Karpas-422 (cell line): Measurements from ENCODE around the gene TPD52L2. TPM values are rescaled to one million over a fixed set of nuclear protein-coding genes. Genes with fewer than 3 reads are reported as not detected.
"Not testable (repeated sequence)": the region's sequence is repeated elsewhere in the genome, so short reads cannot be mapped to it uniquely, and the experiment has no call there.

Source experiments
- DNase-seq: peaks from one replicate; pipeline ENCODE4 v3.0.0-alpha.2; 2015
- H2AFZ ChIP-seq: fragments of 200-600 bp; sonication (generic); 2 replicates; pipeline ENCODE4 v1.6.1; 2014; ENCODE audit warnings: antibody characterized with exemption, low read length, mixed read lengths
- H3K27ac ChIP-seq: fragments of 200-600 bp; sonication (generic); 2 replicates; pipeline ENCODE4 v1.5.1; 2014; ENCODE audit warnings: mild to moderate bottlenecking, low read length, moderate library complexity
- H3K27me3 ChIP-seq: fragments of 200-600 bp; sonication (generic); 2 replicates; pipeline ENCODE4 v1.6.1; 2014; ENCODE audit warnings: low read length, mixed read lengths
- H3K36me3 ChIP-seq: fragments of 200-600 bp; sonication (generic); 2 replicates; pipeline ENCODE4 v1.6.1; 2014; ENCODE audit warnings: low read length, mixed read lengths; ENCODE audit not compliant: insufficient read depth
- H3K4me1 ChIP-seq: fragments of 200-600 bp; sonication (generic); 2 replicates; pipeline ENCODE4 v1.6.1; 2014; ENCODE audit warnings: mild to moderate bottlenecking, low read length, mixed read lengths
- H3K4me2 ChIP-seq: fragments of 200-600 bp; sonication (generic); 2 replicates; pipeline ENCODE4 v1.6.1; 2014; ENCODE audit warnings: low read length, low read depth, mild to moderate bottlenecking; ENCODE audit not compliant: poor library complexity, severe bottlenecking
- H3K4me3 ChIP-seq: fragments of 200-600 bp; sonication (generic); 2 replicates; pipeline ENCODE4 v1.5.1; 2014; ENCODE audit warnings: mild to moderate bottlenecking, antibody characterized with exemption, low read length, mixed read lengths
- H3K79me2 ChIP-seq: fragments of 200-600 bp; sonication (generic); 2 replicates; pipeline ENCODE4 v1.6.1; 2014; ENCODE audit warnings: mild to moderate bottlenecking, low read length, mixed read lengths
- H3K9ac ChIP-seq: fragments of 200-600 bp; sonication (generic); 2 replicates; pipeline ENCODE4 v1.6.0; 2014; ENCODE audit warnings: low read length
- H3K9me2 ChIP-seq: fragments of 200-600 bp; sonication (generic), shearing (Covaris generic); replicated peaks from 2 replicates; pipeline ENCODE4 v1.6.0; 2014; ENCODE audit warnings: mild to moderate bottlenecking, low read length, moderate library complexity; ENCODE audit not compliant: insufficient read depth
- H3K9me3 ChIP-seq: fragments of 300-700, 200-600 bp; sonication (generic); 2 replicates; pipeline ENCODE4 v1.6.1; 2014; ENCODE audit warnings: low read length, mixed read lengths
- H4K20me1 ChIP-seq: fragments of 200-600 bp; sonication (generic); 2 replicates; pipeline ENCODE4 v1.6.1; 2014; ENCODE audit warnings: mild to moderate bottlenecking, antibody characterized with exemption, low read length, low read depth; ENCODE audit not compliant: insufficient read depth
- total RNA-seq: library from RNA; depleted of rRNA; stranded (reverse); fragments of >200 nt; shearing (Covaris generic); gene quantifications from 2 replicates; pipeline ENCODE4 v1.2.3, GENCODE V29; 2014; ENCODE audit warnings: low replicate concordance

The TPD52L2 gene
- total RNA-seq, 1 experiment from 2014 or later = 25.9 TPM

- H3K36me3 ChIP-seq, H3K9ac ChIP-seq, H3K9me3 ChIP-seq, DNase-seq, H2AFZ ChIP-seq, H3K4me1 ChIP-seq, H4K20me1 ChIP-seq, H3K4me3 ChIP-seq, H3K27me3 ChIP-seq, H3K27ac ChIP-seq, H3K9me2 ChIP-seq, H3K4me2 ChIP-seq: not testable (repeated sequence)
- H3K79me2 ChIP-seq = peaks cover 14% of the 10 kb centered on the region
Measured at GRCh38 chr20:63929473-63929883, 64.4 kb downstream of the TPD52L2 start.

GRCh38 chr20:63930971-63931553 lies 66.0 kb downstream of the TPD52L2 start:
- Histone ChIP-seq H3K9ac (no peak overlapping the region), H3K4me3 (no peak overlapping the region), H3K79me2 (peaks cover 7% of the 10 kb centered on the region), H3K9me2 (no peaks in the 10 kb centered on the region), H3K9me3 (no peaks in the 10 kb centered on the region), H4K20me1 (no peaks in the 10 kb centered on the region), H2AFZ (no peak overlapping the region), H3K36me3 (0 out of 2 replicates have a peak, but pooled peaks cover 6% of the 10 kb centered on the region), H3K4me1 (no peaks in the 10 kb centered on the region), H3K27ac (no peak overlapping the region), H3K4me2 (no peak overlapping the region), H3K27me3 (no peaks in the 10 kb centered on the region)
- no peak for DNase-seq

GRCh38 chr20:63931735-63932134 lies 66.7 kb downstream of the TPD52L2 start:
- Histone ChIP-seq H3K4me2 (no peak overlapping the region), H3K4me3 (no peak overlapping the region), H2AFZ (no peak overlapping the region), H3K4me1 (no peaks in the 10 kb centered on the region), H3K9me3 (no peaks in the 10 kb centered on the region), H4K20me1 (no peaks in the 10 kb centered on the region), H3K36me3 (0 out of 2 replicates have a peak, but pooled peaks cover 6% of the 10 kb centered on the region), H3K27ac (no peak overlapping the region), H3K79me2 (peaks cover under 1% of the 10 kb centered on the region; the same call in 1 of the 2 replicates), H3K9ac (no peak overlapping the region), H3K9me2 (no peaks in the 10 kb centered on the region), H3K27me3 (no peaks in the 10 kb centered on the region)
- no peak for DNase-seq

GRCh38 chr20:63932606-63933160 lies 67.6 kb downstream of the TPD52L2 start:
- Histone ChIP-seq H3K79me2 (no peaks in the 10 kb centered on the region; the same call in 1 of the 2 replicates), H3K4me1 (no peaks in the 10 kb centered on the region), H3K36me3 (0 out of 2 replicates have a peak, but pooled peaks cover 6% of the 10 kb centered on the region), H3K9me2 (no peaks in the 10 kb centered on the region), H3K27me3 (no peaks in the 10 kb centered on the region), H3K9ac (no peak overlapping the region), H4K20me1 (no peaks in the 10 kb centered on the region), H3K4me3 (no peak overlapping the region), H2AFZ (no peak overlapping the region), H3K27ac (no peak overlapping the region), H3K4me2 (no peak overlapping the region), H3K9me3 (no peaks in the 10 kb centered on the region)
- DNase-seq = no peak

GRCh38 chr20:63933646-63934045 lies 68.6 kb downstream of the TPD52L2 start:
- no peak for DNase-seq
- Histone ChIP-seq H4K20me1 (no peaks in the 10 kb centered on the region), H3K4me3 (no peak overlapping the region), H3K4me2 (no peak overlapping the region), H3K9me2 (no peaks in the 10 kb centered on the region), H3K79me2 (no peaks in the 10 kb centered on the region), H3K27ac (no peak overlapping the region), H3K27me3 (no peaks in the 10 kb centered on the region), H3K9ac (no peak overlapping the region), H3K4me1 (no peaks in the 10 kb centered on the region), H3K36me3 (0 out of 2 replicates have a peak, but pooled peaks cover 4% of the 10 kb centered on the region), H2AFZ (no peak overlapping the region), H3K9me3 (no peaks in the 10 kb centered on the region)

GRCh38 chr20:63934271-63935068 lies 69.4 kb downstream of the TPD52L2 start:
- H3K79me2 ChIP-seq = no peaks in the 10 kb centered on the region

GRCh38 chr20:63935447-63935846 lies 70.4 kb downstream of the TPD52L2 start:
- Histone ChIP-seq H4K20me1 (no peaks in the 10 kb centered on the region), H3K4me3 (no peak overlapping the region)

More at GRCh38 chr20:63934271-63935068, 69.4 kb downstream of the TPD52L2 start:
- Histone ChIP-seq H3K4me2 (no peak overlapping the region), H3K9me3 (no peaks in the 10 kb centered on the region), H3K27me3 (no peaks in the 10 kb centered on the region), H4K20me1 (no peaks in the 10 kb centered on the region), H3K4me1 (no peaks in the 10 kb centered on the region), H3K36me3 (0 out of 2 replicates have a peak, but pooled peaks cover 2% of the 10 kb centered on the region), H3K9ac (no peak overlapping the region), H3K4me3 (no peak overlapping the region), H3K27ac (no peak overlapping the region), H2AFZ (no peak overlapping the region), H3K9me2 (no peaks in the 10 kb centered on the region)
- no peak for DNase-seq

GRCh38 chr20:63937596-63937995 lies 72.5 kb downstream of the TPD52L2 start:
- H3K36me3 ChIP-seq = 0 out of 2 replicates have a peak, but pooled peaks cover under 1% of the 10 kb centered on the region
- H3K9me3 ChIP-seq = no peaks in the 10 kb centered on the region
- no peak overlapping the region for H3K9ac ChIP-seq
- H3K79me2 ChIP-seq = no peaks in the 10 kb centered on the region
- H3K27ac ChIP-seq = no peak overlapping the region
- H4K20me1 ChIP-seq = peaks cover 4% of the 10 kb centered on the region; the same call in 1 of the 2 replicates
- no peaks in the 10 kb centered on the region for H3K27me3 ChIP-seq
- H3K4me1 ChIP-seq = no peaks in the 10 kb centered on the region
- H3K4me2 ChIP-seq = no peak overlapping the region
- H2AFZ ChIP-seq = no peak overlapping the region
- no peak for DNase-seq
- H3K9me2 ChIP-seq = no peaks in the 10 kb centered on the region
- no peak overlapping the region for H3K4me3 ChIP-seq

More at GRCh38 chr20:63935447-63935846, 70.4 kb downstream of the TPD52L2 start:
- Histone ChIP-seq H3K9me3 (no peaks in the 10 kb centered on the region), H2AFZ (no peak overlapping the region), H3K27ac (no peak overlapping the region), H3K9me2 (no peaks in the 10 kb centered on the region), H3K27me3 (no peaks in the 10 kb centered on the region), H3K9ac (no peak overlapping the region), H3K4me2 (no peak overlapping the region), H3K36me3 (0 out of 2 replicates have a peak, but pooled peaks cover 2% of the 10 kb centered on the region), H3K79me2 (no peaks in the 10 kb centered on the region), H3K4me1 (no peaks in the 10 kb centered on the region)
- no peak for DNase-seq
